NB4 (cell line): Measurements from ENCODE around the gene MPRIP.

Experiments used
- POLR2A ChIP-seq: IDR thresholded peaks from 2 replicates; pipeline ENCODE4 v1.6.1; 2011; ENCODE audit warnings: mild to moderate bottlenecking; ENCODE audit not compliant: insufficient read length; ENCODE audit errors: extremely low read depth
- TF ChIP-seq, protein P1 (sequence below): IDR thresholded peaks from one replicate; pipeline ENCODE4 v1.5.1; 2012; ENCODE audit warnings: low read depth, low read length
- TF ChIP-seq, protein P2 (sequence below): IDR thresholded peaks from 2 replicates; pipeline ENCODE4 v1.6.1; 2011; ENCODE audit warnings: low read depth, low read length

DNA sequence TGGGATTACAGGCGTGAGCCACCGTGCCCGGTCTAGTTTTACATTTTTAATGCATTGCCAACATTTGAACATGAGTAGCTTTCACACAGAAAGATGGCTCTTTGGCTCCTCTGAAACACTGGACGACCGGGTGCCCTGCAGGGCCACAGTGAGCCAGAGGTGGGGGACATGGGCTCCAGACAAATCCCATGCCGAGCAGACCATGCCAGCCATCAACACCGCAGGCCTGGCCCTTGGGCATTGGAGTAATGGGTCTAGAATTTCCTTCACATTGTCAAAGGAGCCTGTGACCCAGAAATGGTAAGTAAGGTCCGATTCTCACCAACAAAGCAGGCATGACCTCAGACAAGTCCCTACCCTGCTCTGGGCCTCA is 21.4 kb upstream of the MPRIP start:
- TF ChIP-seq, protein P1, sequence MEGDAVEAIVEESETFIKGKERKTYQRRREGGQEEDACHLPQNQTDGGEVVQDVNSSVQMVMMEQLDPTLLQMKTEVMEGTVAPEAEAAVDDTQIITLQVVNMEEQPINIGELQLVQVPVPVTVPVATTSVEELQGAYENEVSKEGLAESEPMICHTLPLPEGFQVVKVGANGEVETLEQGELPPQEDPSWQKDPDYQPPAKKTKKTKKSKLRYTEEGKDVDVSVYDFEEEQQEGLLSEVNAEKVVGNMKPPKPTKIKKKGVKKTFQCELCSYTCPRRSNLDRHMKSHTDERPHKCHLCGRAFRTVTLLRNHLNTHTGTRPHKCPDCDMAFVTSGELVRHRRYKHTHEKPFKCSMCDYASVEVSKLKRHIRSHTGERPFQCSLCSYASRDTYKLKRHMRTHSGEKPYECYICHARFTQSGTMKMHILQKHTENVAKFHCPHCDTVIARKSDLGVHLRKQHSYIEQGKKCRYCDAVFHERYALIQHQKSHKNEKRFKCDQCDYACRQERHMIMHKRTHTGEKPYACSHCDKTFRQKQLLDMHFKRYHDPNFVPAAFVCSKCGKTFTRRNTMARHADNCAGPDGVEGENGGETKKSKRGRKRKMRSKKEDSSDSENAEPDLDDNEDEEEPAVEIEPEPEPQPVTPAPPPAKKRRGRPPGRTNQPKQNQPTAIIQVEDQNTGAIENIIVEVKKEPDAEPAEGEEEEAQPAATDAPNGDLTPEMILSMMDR, result no peak
- TF ChIP-seq POLR2A, result no peak
- TF ChIP-seq, protein P2, sequence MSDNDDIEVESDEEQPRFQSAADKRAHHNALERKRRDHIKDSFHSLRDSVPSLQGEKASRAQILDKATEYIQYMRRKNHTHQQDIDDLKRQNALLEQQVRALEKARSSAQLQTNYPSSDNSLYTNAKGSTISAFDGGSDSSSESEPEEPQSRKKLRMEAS, result no peak
